Mucosa of rectum (tissue), 2 donors: ENCODE results near the gene ADRB2.

ENCODE experiments used
- H3K27ac ChIP-seq, 2 donors: one replicate each; pipeline ENCODE4 v1.7.0; 2013; ENCODE audit warnings: inconsistent platforms in 2 of 2, low read depth in 2 of 2, low read length in 2 of 2
- H3K27me3 ChIP-seq, 2 donors: one replicate each; pipeline ENCODE4 v1.7.0; 2013; ENCODE audit warnings: low read length in 2 of 2; ENCODE audit not compliant: control insufficient read depth in 2 of 2, insufficient read depth in 2 of 2
- H3K36me3 ChIP-seq, 2 donors: one replicate each; pipeline ENCODE4 v1.7.0; 2013; ENCODE audit warnings: low read length in 2 of 2; ENCODE audit not compliant: control insufficient read depth in 2 of 2, insufficient read depth in 2 of 2
- H3K4me1 ChIP-seq, 2 donors: one replicate each; pipeline ENCODE4 v1.7.0; 2013; ENCODE audit warnings: low read length in 2 of 2, mild to moderate bottlenecking in 1 of 2; ENCODE audit not compliant: control insufficient read depth in 2 of 2, insufficient read depth in 2 of 2
- H3K4me3 ChIP-seq, 2 donors: one replicate each; pipeline ENCODE4 v1.7.0; 2013; ENCODE audit warnings: low read length in 2 of 2
- H3K9ac ChIP-seq, 2 donors: one replicate each; pipeline ENCODE4 v1.7.0; 2013; ENCODE audit warnings: low read length in 2 of 2, low read depth in 1 of 2, mild to moderate bottlenecking in 1 of 2
- H3K9me3 ChIP-seq, 2 donors: one replicate each; pipeline ENCODE4 v1.7.0; 2013; ENCODE audit warnings: low read length in 2 of 2; ENCODE audit not compliant: control insufficient read depth in 2 of 2
- donor health status: healthy.
- donor health status: Normal muscosa, but diverticular disease.

ADRB2 gene

GRCh38 chr5:148850836-148851235, 24.4 kb downstream of the ADRB2 start:
- peaks cover 0 to 8% of the 10 kb centered on the region in 2 donors for H3K4me1 ChIP-seq
- H3K9ac ChIP-seq: no peak overlapping the region
- no peaks in the 10 kb centered on the region for H3K9me3 ChIP-seq
- H3K27ac ChIP-seq: no peak overlapping the region
- no peaks in the 10 kb centered on the region for H3K27me3 ChIP-seq
- H3K36me3 ChIP-seq: no peaks in the 10 kb centered on the region
- H3K4me3 ChIP-seq: no peak overlapping the region

- Histone ChIP-seq H3K36me3 (no peaks in the 10 kb centered on the region), H3K9ac (no peak overlapping the region), H3K4me3 (no peak overlapping the region), H3K27me3 (no peaks in the 10 kb centered on the region), H3K27ac (no peak overlapping the region), H3K4me1 (peaks cover 0 to 8% of the 10 kb centered on the region in 2 donors), H3K9me3 (no peaks in the 10 kb centered on the region)
Measured at GRCh38 chr5:148853868-148854267, 27.5 kb downstream of the ADRB2 start.

GRCh38 chr5:148855249-148856008, 29.0 kb downstream of the ADRB2 start:
- Histone ChIP-seq H3K4me1 (peaks cover 0 to 8% of the 10 kb centered on the region in 2 donors), H3K36me3 (no peaks in the 10 kb centered on the region), H3K27ac (no peak overlapping the region), H3K4me3 (no peak overlapping the region), H3K9ac (no peak overlapping the region), H3K27me3 (no peaks in the 10 kb centered on the region), H3K9me3 (no peaks in the 10 kb centered on the region)

- Histone ChIP-seq H3K4me3 (no peak overlapping the region), H3K9me3 (no peaks in the 10 kb centered on the region), H3K27ac (no peak overlapping the region), H3K4me1 (peaks cover 0 to 8% of the 10 kb centered on the region in 2 donors), H3K27me3 (no peaks in the 10 kb centered on the region), H3K9ac (no peak overlapping the region), H3K36me3 (no peaks in the 10 kb centered on the region)
Measured at GRCh38 chr5:148856009-148856367, 29.6 kb downstream of the ADRB2 start.

- H3K36me3 ChIP-seq: no peaks in the 10 kb centered on the region
- H3K27ac ChIP-seq: no peak overlapping the region
- H3K4me3 ChIP-seq: no peak overlapping the region
- peaks cover 0 to 5% of the 10 kb centered on the region in 2 donors for H3K4me1 ChIP-seq
- H3K9ac ChIP-seq: no peak overlapping the region
- no peaks in the 10 kb centered on the region for H3K9me3 ChIP-seq
- no peaks in the 10 kb centered on the region for H3K27me3 ChIP-seq
Measured at GRCh38 chr5:148856424-148856823, 30.0 kb downstream of the ADRB2 start.

- no peak overlapping the region for H3K4me3 ChIP-seq
- H3K4me1 ChIP-seq: peaks cover 0 to 4% of the 10 kb centered on the region in 2 donors
- no peaks in the 10 kb centered on the region for H3K9me3 ChIP-seq
- no peaks in the 10 kb centered on the region for H3K36me3 ChIP-seq
- no peak overlapping the region for H3K9ac ChIP-seq
- no peak overlapping the region for H3K27ac ChIP-seq
- H3K27me3 ChIP-seq: no peaks in the 10 kb centered on the region
Measured at GRCh38 chr5:148857474-148857873, 31.1 kb downstream of the ADRB2 start.

- no peak overlapping the region for H3K27ac ChIP-seq
- no peaks in the 10 kb centered on the region for H3K36me3 ChIP-seq
- H3K27me3 ChIP-seq: no peaks in the 10 kb centered on the region
- no peaks in the 10 kb centered on the region for H3K9me3 ChIP-seq
- H3K9ac ChIP-seq: no peak overlapping the region
- H3K4me1 ChIP-seq: peaks cover 0 to 4% of the 10 kb centered on the region in 2 donors
- no peak overlapping the region for H3K4me3 ChIP-seq
Measured at GRCh38 chr5:148858106-148858505, 31.7 kb downstream of the ADRB2 start.

- no peaks in the 10 kb centered on the region for H3K4me1 ChIP-seq
- H3K27ac ChIP-seq: no peak overlapping the region
- H3K27me3 ChIP-seq: no peaks in the 10 kb centered on the region
- no peak overlapping the region for H3K4me3 ChIP-seq
- no peaks in the 10 kb centered on the region for H3K9me3 ChIP-seq
- H3K9ac ChIP-seq: no peak overlapping the region
- no peaks in the 10 kb centered on the region for H3K36me3 ChIP-seq
Measured at GRCh38 chr5:148858547-148858946, 32.1 kb downstream of the ADRB2 start.

- H3K4me1 ChIP-seq: peaks cover 0 to 6% of the 10 kb centered on the region in 2 donors
- H3K9me3 ChIP-seq: no peaks in the 10 kb centered on the region
- no peak overlapping the region for H3K9ac ChIP-seq
- H3K4me3 ChIP-seq: no peak overlapping the region
- no peaks in the 10 kb centered on the region for H3K36me3 ChIP-seq
- no peaks in the 10 kb centered on the region for H3K27me3 ChIP-seq
- no peak overlapping the region for H3K27ac ChIP-seq
Measured at GRCh38 chr5:148859703-148860102, 33.3 kb downstream of the ADRB2 start.

- no peak overlapping the region for H3K4me3 ChIP-seq
- H3K9me3 ChIP-seq: no peaks in the 10 kb centered on the region
- H3K36me3 ChIP-seq: no peaks in the 10 kb centered on the region
- no peak overlapping the region for H3K27ac ChIP-seq
- no peak overlapping the region for H3K9ac ChIP-seq
- H3K4me1 ChIP-seq: peaks cover 0 to 10% of the 10 kb centered on the region in 2 donors
- H3K27me3 ChIP-seq: no peaks in the 10 kb centered on the region
Measured at GRCh38 chr5:148860599-148860998, 34.2 kb downstream of the ADRB2 start.
